GM23338 (cell line): ENCODE measurements around the gene ADCY5. TPM values are rescaled to one million over a fixed set of nuclear protein-coding genes. Genes with fewer than 3 reads are reported as not detected.

Experiments used
- ATAC-seq: fragments of 200-7000 bp; cut with Tn5 transposase; 3 replicates; pipeline ENCODE4 v1.9.1; 2020
- DNase-seq: peaks from one replicate; pipeline ENCODE4 v3.0.0-alpha.2; 2015; ENCODE audit warnings: low spot score
- H2AFZ ChIP-seq: fragments of 200-600 bp; sonication (generic); 2 replicates; pipeline ENCODE4 v1.8.0; 2016; ENCODE audit warnings: antibody characterized with exemption, mild to moderate bottlenecking, moderate library complexity
- H3F3A ChIP-seq: fragments of 200-600 bp; sonication (generic); replicated peaks from 2 replicates; pipeline ENCODE4 v1.8.0; 2017; ENCODE audit warnings: antibody characterized with exemption, mixed run types, low read depth
- H3K27ac ChIP-seq: fragments of 200-600 bp; sonication (generic); 2 replicates; pipeline ENCODE4 v1.6.1; 2016; ENCODE audit warnings: low read depth
- H3K27me3 ChIP-seq: fragments of 200-600 bp; sonication (generic); 2 replicates; pipeline ENCODE4 v1.8.0; 2016; ENCODE audit warnings: mild to moderate bottlenecking, mixed run types, moderate library complexity; ENCODE audit not compliant: insufficient read depth
- H3K36me3 ChIP-seq: fragments of 200-600 bp; sonication (generic); 2 replicates; pipeline ENCODE4 v1.8.0; 2016; ENCODE audit warnings: mild to moderate bottlenecking; ENCODE audit not compliant: insufficient read depth
- H3K4me1 ChIP-seq: fragments of 200-600 bp; sonication (generic); 2 replicates; pipeline ENCODE4 v1.8.0; 2016; ENCODE audit warnings: mild to moderate bottlenecking, moderate library complexity; ENCODE audit not compliant: insufficient read depth
- H3K4me2 ChIP-seq: fragments of 200-600 bp; sonication (generic); 2 replicates; pipeline ENCODE4 v1.7.1; 2017; ENCODE audit warnings: mixed run types
- H3K4me3 ChIP-seq: fragments of 200-600 bp; sonication (generic); 2 replicates; pipeline ENCODE4 v1.6.1; 2016; ENCODE audit warnings: mixed run types
- H3K79me2 ChIP-seq: fragments of 200-600 bp; sonication (generic); replicated peaks from 2 replicates; pipeline ENCODE4 v1.8.0; 2017; ENCODE audit warnings: mild to moderate bottlenecking; ENCODE audit not compliant: insufficient read depth
- H3K9me2 ChIP-seq: fragments of 200-600 bp; sonication (generic); 2 replicates; pipeline ENCODE4 v1.8.0; 2017; ENCODE audit not compliant: insufficient read depth
- H4K20me1 ChIP-seq: fragments of 200-600 bp; sonication (generic); replicated peaks from 2 replicates; pipeline ENCODE4 v1.8.0; 2017; ENCODE audit warnings: mild to moderate bottlenecking; ENCODE audit not compliant: insufficient read depth
- H3K27ac Mint-ChIP-seq: 2 replicates; pipeline ENCODE4 v1.8.0; 2020; ENCODE audit warnings: inconsistent platforms, mild to moderate bottlenecking, moderate library complexity, mixed read lengths
- H3K27me3 Mint-ChIP-seq: 3 replicates; pipeline ENCODE4 v1.8.0; 2022; ENCODE audit warnings: low read depth, mild to moderate bottlenecking, moderate library complexity, mixed read lengths, inconsistent platforms; ENCODE audit not compliant: insufficient read depth, poor library complexity
- H3K36me3 Mint-ChIP-seq: 3 replicates; pipeline ENCODE4 v1.8.0; 2021; ENCODE audit warnings: low read depth, mild to moderate bottlenecking, inconsistent platforms, moderate library complexity, mixed read lengths
- H3K4me1 Mint-ChIP-seq: 3 replicates; pipeline ENCODE4 v1.8.0; 2020; ENCODE audit warnings: mild to moderate bottlenecking, inconsistent platforms, mixed read lengths
- H3K4me3 Mint-ChIP-seq: 3 replicates; pipeline ENCODE4 v1.8.0; 2021; ENCODE audit warnings: moderate library complexity, mild to moderate bottlenecking, inconsistent platforms, mixed read lengths
- H3K9me3 Mint-ChIP-seq: 3 replicates; pipeline ENCODE4 v1.8.0; 2020; ENCODE audit warnings: moderate library complexity, mild to moderate bottlenecking, inconsistent platforms, mixed read lengths
- CREB1 ChIP-seq: fragments of 250-450 bp; sonication (Bioruptor Pico); IDR thresholded peaks from 2 replicates; pipeline ENCODE4 v1.5.0; 2020; ENCODE audit warnings: low read depth, mild to moderate bottlenecking, moderate library complexity
- EZH2 ChIP-seq: fragments of 200-600 bp; sonication (generic); IDR thresholded peaks from one replicate; pipeline ENCODE4 v1.8.0; 2017; ENCODE audit warnings: antibody characterized with exemption, mild to moderate bottlenecking, low read depth; ENCODE audit not compliant: unreplicated experiment
- NANOG ChIP-seq: IDR thresholded peaks from 2 replicates; pipeline ENCODE4 v1.6.1; 2016; ENCODE audit warnings: antibody characterized with exemption, borderline replicate concordance
- POLR2AphosphoS5 ChIP-seq: IDR thresholded peaks from 2 replicates; pipeline ENCODE4 v1.6.1; 2016; ENCODE audit warnings: antibody characterized with exemption, low read depth
- STAT1 ChIP-seq: IDR thresholded peaks from one replicate; pipeline ENCODE4 v1.6.1; 2016; ENCODE audit warnings: antibody characterized with exemption; ENCODE audit not compliant: unreplicated experiment
- ZNF331 ChIP-seq: fragments of 250-450 bp; sonication (Bioruptor Pico); IDR thresholded peaks from 2 replicates; pipeline ENCODE4 v1.5.0; 2020; ENCODE audit warnings: low read depth, mild to moderate bottlenecking, moderate library complexity
- ZNF462 ChIP-seq: fragments of 250-450 bp; sonication (Bioruptor Pico); IDR thresholded peaks from 2 replicates; pipeline ENCODE4 v1.5.0; 2020; ENCODE audit warnings: mild to moderate bottlenecking, moderate library complexity
- long read RNA-seq: library from polyadenylated mRNA; unstranded; transcript quantifications from one replicate; pipeline ENCODE4 v2.0.0, GENCODE V29; 2020; ENCODE audit not compliant: unreplicated experiment
- polyA plus RNA-seq: library from polyadenylated mRNA; unstranded; fragments of >200 nt; fragmentation: Nextera tagmentation; extraction: Ambion mirVana; gene quantifications from 2 replicates; pipeline ENCODE4 v1.2.1, GENCODE V29; 2016
- total RNA-seq: library from RNA; depleted of rRNA; stranded (reverse); fragments of >200 nt; shearing (Covaris generic); gene quantifications from 2 replicates; pipeline ENCODE4 v1.2.3, GENCODE V29; 2014; rRNA removed
- TF ChIP-seq, protein P1 (sequence below): IDR thresholded peaks from one replicate; pipeline ENCODE4 v1.6.1; 2018; ENCODE audit warnings: antibody characterized with exemption; ENCODE audit not compliant: unreplicated experiment
- TF ChIP-seq, protein P2 (sequence below), 2 experiments: fragments of 200-600 bp in 1 of 2; sonication (generic) in 1 of 2; conservative IDR thresholded peaks; 2 replicates each; pipeline versions ENCODE4 v1.5.1 to v1.6.1; 2016 to 2017; ENCODE audit warnings: antibody characterized with exemption in 2 of 2, low read depth in 2 of 2, mild to moderate bottlenecking in 2 of 2, moderate library complexity in 1 of 2

Gene ADCY5
- total RNA-seq = 10.2 and 10.3 TPM in 2 replicates
- polyA plus RNA-seq = 2.4 and 3.5 TPM in 2 replicates
- long read RNA-seq, partial matches to known transcripts = 7 of 10 reads
- long read RNA-seq, other reads (novel, unspliced or antisense) = 3 of 10 reads

GRCh38 chr3:123448536-123449101 lies at the start of gene ADCY5:
Gene ADCY5 (minus strand): TSS chr3:123449090. CDS start chr3:123448545, 545 bp downstream.
- no peaks in the 10 kb centered on the region for H3K79me2 ChIP-seq
- Mint-ChIP-seq H3K9me3 (no peaks in the 10 kb centered on the region; the same call in 1 of the 3 replicates), H3K36me3 (peaks cover 3% of the 10 kb centered on the region; the same call in 1 of the 3 replicates), H3K27ac (no peak within 1 kb of the TSS), H3K27me3 (peaks cover 38% of the 10 kb centered on the region), H3K4me1 (peaks cover 30% of the 10 kb centered on the region), H3K4me3 (peak within 1 kb of the TSS; percentile 69)
- ATAC-seq = peak; percentile 34
- peak; percentile 68 for DNase-seq
- H4K20me1 ChIP-seq = 0 out of 2 replicates have a peak, but pooled peaks cover 10% of the 10 kb centered on the region
- H3K4me3 ChIP-seq = peak within 1 kb of the TSS; percentile 75
- H3K9me2 ChIP-seq = no peaks in the 10 kb centered on the region
- H2AFZ ChIP-seq = peak within 1 kb of the TSS; percentile 98
- H3K36me3 ChIP-seq = no peaks in the 10 kb centered on the region
- no peaks in the 10 kb centered on the region; the same call in 1 of the 2 replicates for H3F3A ChIP-seq
- H3K27me3 ChIP-seq = peaks cover 46% of the 10 kb centered on the region
- H3K4me2 ChIP-seq = peak within 1 kb of the TSS; percentile 96
- peaks cover 14% of the 10 kb centered on the region; the same call in 1 of the 2 replicates for H3K4me1 ChIP-seq
- TF ChIP-seq, protein P1, sequence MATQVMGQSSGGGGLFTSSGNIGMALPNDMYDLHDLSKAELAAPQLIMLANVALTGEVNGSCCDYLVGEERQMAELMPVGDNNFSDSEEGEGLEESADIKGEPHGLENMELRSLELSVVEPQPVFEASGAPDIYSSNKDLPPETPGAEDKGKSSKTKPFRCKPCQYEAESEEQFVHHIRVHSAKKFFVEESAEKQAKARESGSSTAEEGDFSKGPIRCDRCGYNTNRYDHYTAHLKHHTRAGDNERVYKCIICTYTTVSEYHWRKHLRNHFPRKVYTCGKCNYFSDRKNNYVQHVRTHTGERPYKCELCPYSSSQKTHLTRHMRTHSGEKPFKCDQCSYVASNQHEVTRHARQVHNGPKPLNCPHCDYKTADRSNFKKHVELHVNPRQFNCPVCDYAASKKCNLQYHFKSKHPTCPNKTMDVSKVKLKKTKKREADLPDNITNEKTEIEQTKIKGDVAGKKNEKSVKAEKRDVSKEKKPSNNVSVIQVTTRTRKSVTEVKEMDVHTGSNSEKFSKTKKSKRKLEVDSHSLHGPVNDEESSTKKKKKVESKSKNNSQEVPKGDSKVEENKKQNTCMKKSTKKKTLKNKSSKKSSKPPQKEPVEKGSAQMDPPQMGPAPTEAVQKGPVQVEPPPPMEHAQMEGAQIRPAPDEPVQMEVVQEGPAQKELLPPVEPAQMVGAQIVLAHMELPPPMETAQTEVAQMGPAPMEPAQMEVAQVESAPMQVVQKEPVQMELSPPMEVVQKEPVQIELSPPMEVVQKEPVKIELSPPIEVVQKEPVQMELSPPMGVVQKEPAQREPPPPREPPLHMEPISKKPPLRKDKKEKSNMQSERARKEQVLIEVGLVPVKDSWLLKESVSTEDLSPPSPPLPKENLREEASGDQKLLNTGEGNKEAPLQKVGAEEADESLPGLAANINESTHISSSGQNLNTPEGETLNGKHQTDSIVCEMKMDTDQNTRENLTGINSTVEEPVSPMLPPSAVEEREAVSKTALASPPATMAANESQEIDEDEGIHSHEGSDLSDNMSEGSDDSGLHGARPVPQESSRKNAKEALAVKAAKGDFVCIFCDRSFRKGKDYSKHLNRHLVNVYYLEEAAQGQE = no peak
- no peak for TF ChIP-seq NANOG
- TF ChIP-seq EZH2 = peak; percentile 63
- H3K27ac ChIP-seq = no peak within 1 kb of the TSS

DNA sequence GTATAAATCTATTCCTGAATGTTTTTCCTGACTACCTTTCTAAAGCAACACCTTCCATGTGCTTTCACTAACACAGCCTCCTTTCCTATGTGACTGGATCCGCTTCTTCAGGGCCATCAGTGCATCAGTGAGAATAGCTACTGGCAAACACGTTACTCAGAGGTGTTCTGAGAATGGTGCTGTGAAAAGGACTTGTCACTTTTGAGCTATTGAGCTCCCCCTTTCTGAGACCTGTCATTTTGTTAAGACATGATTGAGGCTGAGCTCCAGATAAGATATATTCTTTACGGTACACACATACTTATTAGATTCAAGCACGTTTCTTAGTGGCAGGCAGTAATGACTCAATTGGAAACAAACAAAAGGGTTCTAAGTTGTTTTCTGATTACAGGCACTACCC lies 45.0 kb upstream of the ADCY5 start:
- Mint-ChIP-seq H3K27me3 (peaks cover 3% of the 10 kb centered on the region), H3K27ac (no peak overlapping the region), H3K9me3 (no peaks in the 10 kb centered on the region)
- TF ChIP-seq EZH2 (no peak), CREB1 (no peak), ZNF462 (CRISPR knock-in tag) (no peak), POLR2AphosphoS5 (no peak), STAT1 (no peak), NANOG (no peak), ZNF331 (no peak)
- TF ChIP-seq, protein P2, sequence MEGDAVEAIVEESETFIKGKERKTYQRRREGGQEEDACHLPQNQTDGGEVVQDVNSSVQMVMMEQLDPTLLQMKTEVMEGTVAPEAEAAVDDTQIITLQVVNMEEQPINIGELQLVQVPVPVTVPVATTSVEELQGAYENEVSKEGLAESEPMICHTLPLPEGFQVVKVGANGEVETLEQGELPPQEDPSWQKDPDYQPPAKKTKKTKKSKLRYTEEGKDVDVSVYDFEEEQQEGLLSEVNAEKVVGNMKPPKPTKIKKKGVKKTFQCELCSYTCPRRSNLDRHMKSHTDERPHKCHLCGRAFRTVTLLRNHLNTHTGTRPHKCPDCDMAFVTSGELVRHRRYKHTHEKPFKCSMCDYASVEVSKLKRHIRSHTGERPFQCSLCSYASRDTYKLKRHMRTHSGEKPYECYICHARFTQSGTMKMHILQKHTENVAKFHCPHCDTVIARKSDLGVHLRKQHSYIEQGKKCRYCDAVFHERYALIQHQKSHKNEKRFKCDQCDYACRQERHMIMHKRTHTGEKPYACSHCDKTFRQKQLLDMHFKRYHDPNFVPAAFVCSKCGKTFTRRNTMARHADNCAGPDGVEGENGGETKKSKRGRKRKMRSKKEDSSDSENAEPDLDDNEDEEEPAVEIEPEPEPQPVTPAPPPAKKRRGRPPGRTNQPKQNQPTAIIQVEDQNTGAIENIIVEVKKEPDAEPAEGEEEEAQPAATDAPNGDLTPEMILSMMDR (conservative IDR thresholded peaks at IDR 0.05; ENCODE audit: low read depth in 2 of 2) = no peak

More for the DNA sequence above, 45.0 kb upstream of the ADCY5 start:
- H3K9me2 ChIP-seq = no peaks in the 10 kb centered on the region
- no peaks in the 10 kb centered on the region for H3K4me1 ChIP-seq
- H3K27me3 ChIP-seq = no peaks in the 10 kb centered on the region
- H2AFZ ChIP-seq = no peak overlapping the region
- no peaks in the 10 kb centered on the region for H3K36me3 ChIP-seq
- Mint-ChIP-seq H3K36me3 (peaks cover 4% of the 10 kb centered on the region), H3K4me3 (no peak overlapping the region), H3K4me1 (no peaks in the 10 kb centered on the region)
- ATAC-seq = no peak
- no peaks in the 10 kb centered on the region; the same call in 1 of the 2 replicates for H4K20me1 ChIP-seq
- H3K4me3 ChIP-seq = no peak overlapping the region
- DNase-seq = no peak
- no peak overlapping the region for H3K27ac ChIP-seq
- no peak overlapping the region for H3K4me2 ChIP-seq
- no peaks in the 10 kb centered on the region for H3K79me2 ChIP-seq
- no peaks in the 10 kb centered on the region for H3F3A ChIP-seq
